ES-I3 (cell line): ENCODE measurements around the gene ATP13A3.

Experiments
- H3K36me3 ChIP-seq: 2 replicates; pipeline ENCODE4 v1.6.1; 2013; ENCODE audit warnings: mild to moderate bottlenecking, low read length, control low read depth, moderate library complexity; ENCODE audit not compliant: insufficient read depth
- H3K4me1 ChIP-seq: 2 replicates; pipeline ENCODE4 v1.6.1; 2013; ENCODE audit warnings: mild to moderate bottlenecking, control low read depth, low read length; ENCODE audit not compliant: insufficient read depth
- H3K9ac ChIP-seq: 2 replicates; pipeline ENCODE4 v1.6.1; 2013; ENCODE audit warnings: low read depth, mild to moderate bottlenecking, low read length, moderate library complexity
- H3K9me3 ChIP-seq: 2 replicates; pipeline ENCODE4 v1.6.1; 2013; ENCODE audit warnings: mild to moderate bottlenecking, low read length, moderate library complexity; ENCODE audit not compliant: control insufficient read depth, insufficient read depth

ATP13A3 gene

DNA sequence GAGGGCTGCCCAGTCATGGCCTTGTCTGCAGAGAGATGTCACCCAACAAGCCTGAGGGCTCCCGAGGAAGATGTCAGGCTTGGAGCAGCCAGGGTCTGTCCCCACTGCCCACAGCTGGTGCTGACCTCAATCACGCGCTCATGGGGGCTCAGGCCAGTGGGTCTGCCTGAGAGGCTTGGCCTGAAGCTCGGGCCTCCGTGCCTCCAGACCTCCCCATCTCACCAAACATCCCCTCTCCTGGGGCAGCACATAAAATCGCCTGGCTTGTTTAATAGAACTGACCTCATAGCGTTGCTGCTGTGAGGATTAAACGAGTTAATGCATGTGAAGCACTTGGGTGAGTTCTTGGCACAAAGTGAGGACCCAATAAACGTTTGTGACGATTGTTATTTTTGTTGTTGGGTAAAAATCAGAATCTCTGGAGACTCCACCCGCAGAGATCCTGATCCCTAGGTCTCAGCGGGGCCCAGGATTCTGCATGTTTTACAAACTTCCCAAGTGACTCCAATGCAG lies 120.8 kb downstream of the ATP13A3 start:
- Histone ChIP-seq H3K9ac (no peak overlapping the region), H3K9me3 (no peaks in the 10 kb centered on the region), H3K36me3 (no peaks in the 10 kb centered on the region), H3K4me1 (peaks cover 6% of the 10 kb centered on the region)

DNA sequence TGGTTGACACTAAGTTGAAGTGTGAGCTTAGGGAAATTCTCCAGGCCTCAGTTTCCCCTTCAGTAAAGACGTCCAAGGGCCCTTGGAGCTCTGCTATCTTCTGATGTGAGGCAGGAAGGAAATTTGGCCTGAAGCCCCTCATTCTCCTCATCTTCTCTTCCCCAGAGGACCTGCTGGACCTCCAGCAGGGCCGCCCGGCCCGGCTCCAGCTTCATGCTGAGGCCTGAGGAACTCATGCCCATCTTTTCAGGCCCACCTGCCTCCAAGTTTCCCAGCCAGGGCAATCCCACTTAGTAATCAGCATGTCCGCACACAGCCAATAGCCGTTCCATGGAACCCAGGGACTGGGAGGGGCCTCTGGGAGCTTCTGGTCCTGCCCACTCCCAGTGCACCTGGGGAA lies 121.3 kb downstream of the ATP13A3 start:
- H3K9me3 ChIP-seq: no peaks in the 10 kb centered on the region
- peaks cover 6% of the 10 kb centered on the region for H3K4me1 ChIP-seq
- no peaks in the 10 kb centered on the region for H3K36me3 ChIP-seq
- no peak overlapping the region for H3K9ac ChIP-seq

DNA sequence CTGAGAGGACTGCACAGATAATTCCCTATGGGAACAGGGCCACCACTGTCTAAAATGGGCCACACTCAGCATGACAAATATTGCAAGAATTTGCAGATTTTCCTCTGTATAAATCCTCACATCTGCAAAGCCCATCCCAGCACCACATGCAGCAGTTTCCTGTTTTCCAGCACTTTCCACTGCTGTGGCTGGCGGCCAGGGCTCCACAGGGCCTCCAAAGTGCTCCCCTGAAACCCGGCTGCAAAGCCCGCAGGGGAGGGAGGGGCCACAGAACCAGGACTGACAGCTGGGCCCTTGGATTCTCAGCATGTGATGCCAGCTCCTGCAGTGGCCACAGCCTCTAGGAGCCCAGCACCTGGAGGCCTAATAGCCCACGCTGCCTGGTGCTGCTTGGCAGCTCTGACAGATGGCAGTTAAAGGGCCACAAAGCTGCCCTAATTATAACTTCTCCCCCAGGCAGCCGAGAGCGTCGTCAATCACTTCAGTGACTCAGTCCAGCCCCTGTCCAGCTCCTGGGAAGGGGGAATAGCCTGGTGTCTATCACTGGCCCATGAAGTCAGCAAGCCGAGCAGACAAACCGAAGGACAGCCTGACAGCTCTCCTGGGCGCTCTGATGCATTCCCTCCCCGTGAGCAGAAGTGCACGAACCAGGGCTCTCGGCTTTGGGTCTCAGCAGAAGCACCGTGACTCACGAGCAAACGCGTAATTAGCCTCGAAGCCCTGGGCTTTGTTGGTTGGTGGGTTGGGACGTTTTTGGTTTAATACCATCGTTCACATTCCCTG lies 122.0 kb downstream of the ATP13A3 start:
- Histone ChIP-seq H3K9me3 (no peaks in the 10 kb centered on the region), H3K36me3 (no peaks in the 10 kb centered on the region), H3K9ac (no peak overlapping the region), H3K4me1 (peaks cover 6% of the 10 kb centered on the region)

DNA sequence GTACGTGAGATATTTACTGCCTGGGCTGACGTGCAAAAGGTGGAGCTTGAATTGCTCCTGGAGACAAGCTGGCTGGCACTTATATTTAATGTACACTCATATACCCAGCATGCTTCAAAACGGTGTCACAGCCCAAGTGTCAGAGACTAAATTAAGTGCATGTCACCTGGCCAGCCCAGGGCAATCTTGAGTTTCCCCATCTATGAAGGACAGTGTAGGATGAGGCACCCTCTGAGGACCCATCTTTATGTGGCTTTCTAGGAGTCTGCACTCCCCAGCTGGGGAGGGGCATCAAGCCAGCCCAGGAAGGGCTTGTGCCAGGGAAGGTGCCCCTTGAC lies 122.5 kb downstream of the ATP13A3 start:
- H3K9me3 ChIP-seq: no peaks in the 10 kb centered on the region
- no peak overlapping the region for H3K9ac ChIP-seq
- H3K36me3 ChIP-seq: no peaks in the 10 kb centered on the region
- H3K4me1 ChIP-seq: peaks cover 5% of the 10 kb centered on the region

DNA sequence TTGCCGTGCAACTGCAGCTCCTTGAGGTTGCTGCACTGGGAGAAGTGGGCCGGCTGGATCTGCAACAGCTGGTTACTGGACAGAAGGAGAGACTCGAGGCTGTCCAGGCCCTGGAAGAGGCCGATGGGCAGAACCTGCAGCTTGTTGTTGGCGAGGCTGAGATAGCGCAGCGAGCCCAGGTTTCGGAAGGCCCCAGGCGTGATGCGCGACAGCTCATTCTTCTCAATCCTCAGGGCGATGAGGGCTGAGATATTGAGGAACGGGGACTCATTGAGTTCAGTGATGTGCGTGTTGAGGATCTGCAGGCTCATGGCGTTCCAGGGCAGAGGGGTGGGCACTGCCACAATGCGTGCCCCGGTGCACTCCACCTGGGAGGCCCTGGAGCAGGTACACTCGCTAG lies 126.2 kb downstream of the ATP13A3 start:
- Histone ChIP-seq H3K9me3 (no peaks in the 10 kb centered on the region), H3K9ac (no peak overlapping the region), H3K36me3 (no peaks in the 10 kb centered on the region), H3K4me1 (no peaks in the 10 kb centered on the region; the same call in 1 of the 2 replicates)

DNA sequence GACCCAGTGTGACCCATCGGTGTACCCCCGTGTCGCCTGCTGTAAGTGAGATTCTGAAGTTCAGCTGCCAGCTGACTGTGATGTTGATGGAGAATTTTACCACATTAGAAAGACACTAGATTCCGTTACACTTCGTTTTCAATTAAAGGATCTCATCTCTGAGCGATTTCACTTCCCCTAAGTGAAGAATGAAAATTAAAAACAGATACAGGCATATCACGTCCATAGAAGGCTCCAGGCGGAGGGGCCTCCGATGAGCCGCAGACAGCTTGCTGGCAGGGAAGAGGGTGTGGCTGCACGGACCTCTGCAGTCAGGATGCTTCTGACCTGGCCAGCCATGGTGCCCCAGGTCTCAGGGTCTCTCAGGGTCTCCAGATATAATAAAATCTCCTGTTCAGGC lies 129.1 kb downstream of the ATP13A3 start:
- no peaks in the 10 kb centered on the region for H3K4me1 ChIP-seq
- H3K9me3 ChIP-seq: no peaks in the 10 kb centered on the region
- H3K9ac ChIP-seq: no peak overlapping the region
- H3K36me3 ChIP-seq: no peaks in the 10 kb centered on the region

DNA sequence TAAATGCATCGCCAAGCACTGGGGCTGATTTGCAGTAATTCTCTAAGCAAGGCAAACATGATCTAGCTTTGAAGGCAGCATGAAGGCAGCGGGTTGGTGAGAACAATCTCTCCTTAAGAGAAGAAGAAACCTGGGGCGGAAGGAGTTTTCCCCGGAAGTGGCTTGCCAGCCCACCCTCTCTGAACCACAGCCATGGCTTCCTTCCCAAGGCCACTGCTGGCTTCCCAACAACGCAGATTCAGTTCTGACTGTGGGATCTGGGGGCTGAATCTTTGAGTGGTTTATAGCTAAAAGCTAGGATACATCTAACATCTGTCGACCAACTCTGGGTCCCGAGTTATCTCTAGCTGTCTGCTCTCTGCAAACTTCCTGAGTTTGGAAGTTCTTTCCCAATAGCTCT lies 131.4 kb downstream of the ATP13A3 start:
- Histone ChIP-seq H3K4me1 (no peaks in the 10 kb centered on the region), H3K9me3 (no peaks in the 10 kb centered on the region), H3K36me3 (no peaks in the 10 kb centered on the region), H3K9ac (no peak overlapping the region)

DNA sequence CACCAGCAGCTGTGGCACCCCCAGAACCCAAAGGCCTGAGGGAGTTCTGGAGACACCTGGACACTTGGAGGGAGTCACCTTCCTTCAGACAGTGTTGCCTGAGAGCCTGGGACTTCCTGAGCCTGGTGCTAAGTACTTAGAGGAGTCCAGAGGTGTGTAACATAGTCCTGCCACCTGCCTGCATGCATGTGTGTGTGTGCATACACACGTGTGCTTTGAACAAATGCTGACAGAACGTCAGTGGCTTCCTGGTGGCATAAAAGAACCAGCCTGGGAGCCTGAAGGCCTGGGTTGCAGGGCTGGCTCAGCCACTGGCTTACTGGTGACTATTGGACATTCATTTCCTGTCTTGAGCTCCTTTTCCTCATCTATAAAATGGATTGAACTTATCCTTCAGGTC lies 132.5 kb downstream of the ATP13A3 start:
- H3K9me3 ChIP-seq: no peaks in the 10 kb centered on the region
- H3K36me3 ChIP-seq: no peaks in the 10 kb centered on the region
- H3K4me1 ChIP-seq: no peaks in the 10 kb centered on the region
- no peak overlapping the region for H3K9ac ChIP-seq
